Fibroblast of lung (primary cell): ENCODE data around the gene DLG2. TPM values are rescaled to one million over a fixed set of nuclear protein-coding genes. Genes with fewer than 3 reads are reported as not detected.

ENCODE experiments used
- DNase-seq, 2 donors: peaks; one replicate each; pipeline versions ENCODE4 v3.0.0 to v3.0.0-alpha.2; 2010; ENCODE audit warnings: low read depth in 2 of 2
- H2AFZ ChIP-seq: 2 replicates; pipeline ENCODE4 v1.5.1; 2012; ENCODE audit warnings: low read length, control low read depth, inconsistent platforms
- H3K27ac ChIP-seq: 2 replicates; pipeline ENCODE4 v1.5.1; 2011; ENCODE audit warnings: low read length, control low read depth; ENCODE audit not compliant: insufficient read depth
- H3K27me3 ChIP-seq: 2 replicates; pipeline ENCODE4 v1.5.1; 2011; ENCODE audit warnings: mild to moderate bottlenecking, low read length; ENCODE audit not compliant: control insufficient read depth, insufficient read depth
- H3K36me3 ChIP-seq: 2 replicates; pipeline ENCODE4 v1.5.1; 2011; ENCODE audit warnings: low read length; ENCODE audit not compliant: control insufficient read depth, insufficient read depth
- H3K4me1 ChIP-seq: 2 replicates; pipeline ENCODE4 v1.5.1; 2011; ENCODE audit warnings: low read length; ENCODE audit not compliant: control insufficient read depth, insufficient read depth; ENCODE audit errors: extremely low read depth
- H3K4me2 ChIP-seq: 2 replicates; pipeline ENCODE4 v1.5.1; 2011; ENCODE audit warnings: low read length, control low read depth; ENCODE audit not compliant: insufficient read depth; ENCODE audit errors: extremely low read depth
- H3K4me3 ChIP-seq, 4 experiments: fragments of 200-600 bp in 1 of 4; sonication (generic) in 1 of 4; replicated peaks in 1 of 4; 2 replicates each; pipeline ENCODE4 v1.5.1; 2011 to 2016; ENCODE audit warnings: low read length in 4 of 4, low read depth in 3 of 4, mild to moderate bottlenecking in 3 of 4, control low read depth in 2 of 4, inconsistent platforms in 1 of 4, mixed read lengths in 1 of 4; ENCODE audit not compliant: insufficient read depth in 1 of 4; ENCODE audit errors: control extremely low read depth in 1 of 4
- H3K79me2 ChIP-seq: 2 replicates; pipeline ENCODE4 v1.5.1; 2012; ENCODE audit warnings: mild to moderate bottlenecking, low read length, inconsistent platforms; ENCODE audit not compliant: control insufficient read depth, insufficient read depth
- H3K9ac ChIP-seq: 2 replicates; pipeline ENCODE4 v1.5.1; 2011; ENCODE audit warnings: mild to moderate bottlenecking, low read length, control low read depth; ENCODE audit not compliant: insufficient read depth
- H3K9me3 ChIP-seq: 2 replicates; pipeline ENCODE4 v1.5.1; 2012; ENCODE audit warnings: low read depth, low read length; ENCODE audit not compliant: control insufficient read depth, insufficient read depth
- H4K20me1 ChIP-seq: 2 replicates; pipeline ENCODE4 v1.5.1; 2011; ENCODE audit warnings: low read length; ENCODE audit not compliant: control insufficient read depth, insufficient read depth; ENCODE audit errors: extremely low read depth
- EZH2 ChIP-seq: IDR thresholded peaks from 2 replicates; pipeline ENCODE4 v1.5.1; 2012; ENCODE audit warnings: low read length, control low read depth, mild to moderate bottlenecking; ENCODE audit errors: missing control alignments
- polyA plus RNA-seq, 2 donors: library from polyadenylated mRNA; depleted of rRNA in 1 of 2; stranded (reverse) in 1 of 2; unstranded in 1 of 2; fragments of >200 nt; gene quantifications; 2 replicates each; pipeline ENCODE4 v1.2.1, GENCODE V29; 2011 to 2012; ENCODE audit warnings: missing spikeins in 1 of 2
- total RNA-seq: library from RNA; depleted of rRNA; stranded (reverse); fragments of >200 nt; gene quantifications from 2 replicates; pipeline ENCODE4 v1.2.1, GENCODE V29; 2014
- TF ChIP-seq, protein P1 (sequence below), 2 donors: IDR thresholded peaks in 1 of 2; conservative IDR thresholded peaks in 1 of 2; 1 replicate in 1 of 2; 2 replicates in 1 of 2; pipeline ENCODE4 v1.5.1; 2011 to 2012; ENCODE audit warnings: low read length in 2 of 2, control low read depth in 1 of 2, inconsistent platforms in 1 of 2, low read depth in 1 of 2, mild to moderate bottlenecking in 1 of 2

Gene DLG2
- total and polyA plus RNA-seq, 2 donors (not counting 1 experiment from before 2014, with no cell fraction given) = 0.77 to 2.3 TPM

DNA sequence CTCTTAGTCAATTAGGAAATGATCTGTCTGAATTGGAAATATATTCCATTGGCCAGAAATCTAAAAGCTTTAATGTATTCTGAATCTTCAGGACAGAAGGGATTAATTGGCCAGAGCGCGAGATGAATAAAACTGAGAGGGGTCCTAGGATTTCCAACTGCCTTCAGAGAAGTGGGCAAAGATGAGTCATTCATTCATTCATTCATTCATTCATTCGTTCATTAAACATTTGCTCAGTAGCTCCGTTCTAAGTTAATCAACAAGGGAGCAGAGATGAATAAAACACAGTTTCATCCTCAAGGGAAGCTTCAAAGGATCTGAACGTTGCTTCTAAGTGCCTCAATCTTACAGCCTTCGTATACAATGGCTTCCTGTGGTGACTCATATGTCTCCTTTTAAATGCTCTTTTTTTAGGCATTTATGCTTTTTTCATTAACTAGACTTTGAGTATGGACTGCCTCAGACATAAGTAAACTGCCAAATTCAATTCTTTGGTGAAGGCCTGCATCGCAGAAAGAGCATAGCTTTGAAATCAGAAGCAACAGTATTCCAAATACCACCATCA, 1803.6 kb downstream of the DLG2 start:
- Histone ChIP-seq H3K36me3 (no peaks in the 10 kb centered on the region), H3K27ac (no peak overlapping the region), H4K20me1 (no peaks in the 10 kb centered on the region), H3K9me3 (no peaks in the 10 kb centered on the region), H3K27me3 (no peaks in the 10 kb centered on the region), H3K79me2 (no peaks in the 10 kb centered on the region), H3K4me1 (peaks cover 3% of the 10 kb centered on the region), H3K9ac (no peak overlapping the region), H2AFZ (no peak overlapping the region), H3K4me2 (no peak overlapping the region), H3K4me3 (no peak overlapping the region)
- TF ChIP-seq, protein P1, sequence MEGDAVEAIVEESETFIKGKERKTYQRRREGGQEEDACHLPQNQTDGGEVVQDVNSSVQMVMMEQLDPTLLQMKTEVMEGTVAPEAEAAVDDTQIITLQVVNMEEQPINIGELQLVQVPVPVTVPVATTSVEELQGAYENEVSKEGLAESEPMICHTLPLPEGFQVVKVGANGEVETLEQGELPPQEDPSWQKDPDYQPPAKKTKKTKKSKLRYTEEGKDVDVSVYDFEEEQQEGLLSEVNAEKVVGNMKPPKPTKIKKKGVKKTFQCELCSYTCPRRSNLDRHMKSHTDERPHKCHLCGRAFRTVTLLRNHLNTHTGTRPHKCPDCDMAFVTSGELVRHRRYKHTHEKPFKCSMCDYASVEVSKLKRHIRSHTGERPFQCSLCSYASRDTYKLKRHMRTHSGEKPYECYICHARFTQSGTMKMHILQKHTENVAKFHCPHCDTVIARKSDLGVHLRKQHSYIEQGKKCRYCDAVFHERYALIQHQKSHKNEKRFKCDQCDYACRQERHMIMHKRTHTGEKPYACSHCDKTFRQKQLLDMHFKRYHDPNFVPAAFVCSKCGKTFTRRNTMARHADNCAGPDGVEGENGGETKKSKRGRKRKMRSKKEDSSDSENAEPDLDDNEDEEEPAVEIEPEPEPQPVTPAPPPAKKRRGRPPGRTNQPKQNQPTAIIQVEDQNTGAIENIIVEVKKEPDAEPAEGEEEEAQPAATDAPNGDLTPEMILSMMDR (conservative IDR thresholded peaks at IDR 0.05 in 1 of 2, IDR thresholded peaks at IDR 0.05 in 1 of 2; ENCODE audit: low read depth in 1 of 2, low read length in 2 of 2) = no peak
- TF ChIP-seq EZH2 = no peak
- peak in 1 of 2 donors; percentile 22 for DNase-seq

DNA sequence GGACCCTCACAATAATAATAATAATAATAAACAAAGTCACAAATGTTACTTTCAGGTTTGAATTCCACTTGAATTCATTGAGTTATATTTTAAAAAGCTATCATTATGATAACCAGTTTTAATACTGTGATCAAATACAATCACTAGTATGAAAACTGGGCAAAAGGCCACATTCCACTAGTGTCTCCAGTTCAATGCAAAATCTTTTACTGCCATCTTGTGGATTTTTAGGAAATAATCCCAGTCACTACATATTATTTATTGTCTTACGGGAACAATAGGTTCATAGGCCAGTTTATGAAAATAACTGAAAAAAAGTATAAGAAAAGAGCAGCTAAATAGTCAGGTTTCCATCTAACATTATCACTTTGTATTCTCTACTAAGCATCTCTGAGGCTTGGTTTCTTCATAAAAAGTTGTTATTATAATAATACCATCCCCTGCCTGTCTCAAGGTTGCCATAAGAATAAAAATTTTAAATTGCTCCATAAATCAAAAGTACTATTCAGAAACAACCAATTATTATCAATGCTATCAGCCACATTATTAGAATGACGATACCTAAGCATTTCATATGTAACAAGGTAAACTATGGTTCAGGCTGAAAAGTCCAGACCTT, 1807.1 kb downstream of the DLG2 start:
- no peak overlapping the region for H2AFZ ChIP-seq
- no peak overlapping the region for H3K9ac ChIP-seq
- H4K20me1 ChIP-seq = no peaks in the 10 kb centered on the region
- no peak overlapping the region for H3K27ac ChIP-seq
- H3K4me1 ChIP-seq = no peaks in the 10 kb centered on the region
- DNase-seq = peak; percentile 62 to 84
- no peaks in the 10 kb centered on the region for H3K79me2 ChIP-seq
- H3K4me2 ChIP-seq = no peak overlapping the region
- no peak for TF ChIP-seq EZH2
- TF ChIP-seq, protein P1 (conservative IDR thresholded peaks at IDR 0.05 in 1 of 2, IDR thresholded peaks at IDR 0.05 in 1 of 2; ENCODE audit: low read depth in 1 of 2, low read length in 2 of 2) = peak; percentile 40 to 49
- H3K9me3 ChIP-seq = no peaks in the 10 kb centered on the region
- H3K27me3 ChIP-seq = no peaks in the 10 kb centered on the region
- no peak overlapping the region for H3K4me3 ChIP-seq
- no peaks in the 10 kb centered on the region for H3K36me3 ChIP-seq

DNA sequence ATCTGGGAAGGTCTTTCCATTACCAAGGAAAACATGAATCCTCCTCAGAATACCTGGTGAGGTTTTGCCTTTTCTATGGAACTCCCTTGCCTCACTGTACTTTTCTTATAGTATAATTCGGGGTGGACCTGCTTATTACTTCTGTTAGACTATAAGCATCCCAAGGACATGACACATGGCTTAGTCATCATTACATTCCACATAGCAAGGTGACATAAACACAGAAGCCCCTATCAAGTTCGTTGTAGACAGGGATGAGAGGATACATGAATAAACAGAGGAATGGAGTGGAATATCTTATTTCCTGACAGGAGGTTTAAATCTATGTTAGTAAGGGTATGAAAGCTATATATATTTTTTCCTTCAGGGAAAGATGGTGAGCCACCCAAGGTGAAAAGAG, 1808.8 kb downstream of the DLG2 start:
- Histone ChIP-seq H3K4me3 (no peak overlapping the region), H2AFZ (no peak overlapping the region), H3K36me3 (no peaks in the 10 kb centered on the region), H3K9me3 (no peaks in the 10 kb centered on the region), H3K4me2 (no peak overlapping the region), H3K27me3 (no peaks in the 10 kb centered on the region), H3K79me2 (no peaks in the 10 kb centered on the region), H4K20me1 (no peaks in the 10 kb centered on the region), H3K4me1 (no peaks in the 10 kb centered on the region), H3K9ac (no peak overlapping the region), H3K27ac (no peak overlapping the region)
- TF ChIP-seq EZH2 = no peak
- TF ChIP-seq, protein P1 (conservative IDR thresholded peaks at IDR 0.05 in 1 of 2, IDR thresholded peaks at IDR 0.05 in 1 of 2; ENCODE audit: low read depth in 1 of 2, low read length in 2 of 2) = no peak
- DNase-seq = peak in 1 of 2 donors; percentile 57
